ENCODE measurements around the gene C2orf80. TPM values are rescaled to one million over a fixed set of nuclear protein-coding genes. Genes with fewer than 3 reads are reported as not detected.

Gene C2orf80
- total and polyA plus RNA-seq, 2 donors from 2014 or later: not detected

- Histone ChIP-seq H3K9ac (ENCODE audit: low read length in 3 of 3) (no peak within 1 kb of the TSS), H3K4me3 (ENCODE audit: low read length in 3 of 3) (no peak within 1 kb of the TSS), H3K9me3 (ENCODE audit: control insufficient read depth in 2 of 3, insufficient read depth in 1 of 3, low read length in 3 of 3) (no peaks in the 10 kb centered on the region), H3K27ac (ENCODE audit: low read depth in 2 of 2, low read length in 2 of 2) (no peak within 1 kb of the TSS), H3K4me1 (ENCODE audit: control insufficient read depth in 2 of 3, insufficient read depth in 2 of 3, low read depth in 1 of 3, low read length in 3 of 3) (no peaks in the 10 kb centered on the region), H3K36me3 (ENCODE audit: control insufficient read depth in 2 of 3, insufficient read depth in 3 of 3, low read length in 3 of 3) (no peaks in the 10 kb centered on the region), H3K27me3 (ENCODE audit: control insufficient read depth, insufficient read depth, low read length) (no peaks in the 10 kb centered on the region)
- DNase-seq: no peak
- intact Hi-C loops (cut with DNase I): no loop called here
- no peak for FAIRE-seq
- TF ChIP-seq CTCF (IDR thresholded peaks at IDR 0.05; ENCODE audit: borderline replicate concordance, extremely low read depth, insufficient read depth): no peak
Measured at GRCh38 chr2:208146006-208146405, 43.8 kb downstream of the C2orf80 start, which contains the start of gene CRYGB. Gene CRYGB, minus strand, starts transcription at chr2:208146158. Its CDS starts 38 bp downstream, at chr2:208146120.

GRCh38 chr2:208142925-208143799 is 46.7 kb downstream of the C2orf80 start:
- Histone ChIP-seq H3K4me3 (ENCODE audit: low read length in 3 of 3) (no peak overlapping the region), H3K4me1 (ENCODE audit: control insufficient read depth in 2 of 3, insufficient read depth in 2 of 3, low read depth in 1 of 3, low read length in 3 of 3) (no peaks in the 10 kb centered on the region), H3K9me3 (ENCODE audit: control insufficient read depth in 2 of 3, insufficient read depth in 1 of 3, low read length in 3 of 3) (no peaks in the 10 kb centered on the region), H3K9ac (ENCODE audit: low read length in 3 of 3) (no peak overlapping the region), H3K36me3 (ENCODE audit: control insufficient read depth in 2 of 3, insufficient read depth in 3 of 3, low read length in 3 of 3) (no peaks in the 10 kb centered on the region), H3K27me3 (ENCODE audit: control insufficient read depth, insufficient read depth, low read length) (no peaks in the 10 kb centered on the region), H3K27ac (ENCODE audit: low read depth in 2 of 2, low read length in 2 of 2) (no peak overlapping the region)
- FAIRE-seq: no peak
- no peak for TF ChIP-seq CTCF (IDR thresholded peaks at IDR 0.05; ENCODE audit: borderline replicate concordance, extremely low read depth, insufficient read depth)
- DNase-seq: peak in 2 of 5 donors; percentile 23 to 35
- intact Hi-C loops (cut with DNase I): no loop called here

GRCh38 chr2:208142240-208142924 is 47.4 kb downstream of the C2orf80 start:
- Histone ChIP-seq H3K9me3 (ENCODE audit: control insufficient read depth in 2 of 3, insufficient read depth in 1 of 3, low read length in 3 of 3) (no peaks in the 10 kb centered on the region), H3K27me3 (ENCODE audit: control insufficient read depth, insufficient read depth, low read length) (no peaks in the 10 kb centered on the region), H3K36me3 (ENCODE audit: control insufficient read depth in 2 of 3, insufficient read depth in 3 of 3, low read length in 3 of 3) (no peaks in the 10 kb centered on the region), H3K27ac (ENCODE audit: low read depth in 2 of 2, low read length in 2 of 2) (no peak overlapping the region), H3K4me3 (ENCODE audit: low read length in 3 of 3) (no peak overlapping the region), H3K9ac (ENCODE audit: low read length in 3 of 3) (no peak overlapping the region), H3K4me1 (ENCODE audit: control insufficient read depth in 2 of 3, insufficient read depth in 2 of 3, low read depth in 1 of 3, low read length in 3 of 3) (no peaks in the 10 kb centered on the region)
- intact Hi-C loops (cut with DNase I): no loop called here
- no peak for FAIRE-seq
- peak in 1 of 5 donors; percentile 35 for DNase-seq
- no peak for TF ChIP-seq CTCF (IDR thresholded peaks at IDR 0.05; ENCODE audit: borderline replicate concordance, extremely low read depth, insufficient read depth)
